H1 (cell line): ENCODE results near the gene ZNF33A. TPM values are rescaled to one million over a fixed set of nuclear protein-coding genes. Genes with fewer than 3 reads are reported as not detected.
"Not testable (repeated sequence)": the region's sequence is repeated elsewhere in the genome, so short reads cannot be mapped to it uniquely, and the experiment has no call there.

Source experiments
- CTCF ChIA-PET: fragments of 300-600 bp; sonication (Branson Sonifier 250); formaldehyde crosslinking; loops from one replicate; lab custom pipeline; 2021; ENCODE audit not compliant: partially characterized antibody; lab: Charles Lee
- POLR2A ChIA-PET: fragments of 300-600 bp; sonication (Branson Sonifier 250); formaldehyde crosslinking; loops from one replicate; lab custom pipeline; 2021; ENCODE audit warnings: inconsistent platforms; ENCODE audit not compliant: partially characterized antibody; lab: Charles Lee
- DNase-seq, 2 experiments: peaks; one replicate each; pipeline versions ENCODE4 v3.0.0 to v3.0.0-alpha.2; 2010 to 2022; ENCODE audit warnings: low spot score in 2 of 2, low read depth in 1 of 2, mixed read lengths in 1 of 2
- FAIRE-seq: peaks from 2 replicates; lab custom pipeline; 2011; peaks lifted over from hg19 to GRCh38; lab: Jason Lieb, UNC
- H2AFZ ChIP-seq: 2 replicates; pipeline ENCODE4 v1.8.1; 2012; ENCODE audit warnings: low read length, inconsistent platforms
- H2AK5ac ChIP-seq: 2 replicates; pipeline ENCODE4 v1.6.1; 2013; ENCODE audit warnings: low read depth, low read length
- H2BK120ac ChIP-seq: replicated peaks from 2 replicates; pipeline ENCODE3; 2013; ENCODE audit warnings: low read depth, low read length, inconsistent platforms
- H2BK12ac ChIP-seq: 2 replicates; pipeline ENCODE4 v1.6.1; 2013; ENCODE audit warnings: low read depth, low read length
- H2BK15ac ChIP-seq: 2 replicates; pipeline ENCODE4 v1.6.1; 2013; ENCODE audit warnings: low read length
- H2BK20ac ChIP-seq: 2 replicates; pipeline ENCODE4 v1.6.1; 2013; ENCODE audit warnings: low read length
- H2BK5ac ChIP-seq: 2 replicates; pipeline ENCODE4 v1.6.1; 2013; ENCODE audit warnings: low read depth, low read length
- H3K14ac ChIP-seq: 2 replicates; pipeline ENCODE4 v1.6.1; 2013; ENCODE audit warnings: inconsistent platforms; ENCODE audit not compliant: insufficient read length
- H3K18ac ChIP-seq: 2 replicates; pipeline ENCODE4 v1.6.1; 2013; ENCODE audit warnings: low read length; ENCODE audit errors: extremely low read depth
- H3K23ac ChIP-seq: 2 replicates; pipeline ENCODE4 v1.6.1; 2013; ENCODE audit warnings: inconsistent platforms; ENCODE audit not compliant: insufficient read length
- H3K23me2 ChIP-seq: 2 replicates; pipeline ENCODE4 v1.6.1; 2013; ENCODE audit warnings: low read depth, low read length
- H3K27ac ChIP-seq: 2 replicates; pipeline ENCODE4 v1.6.1; 2011; ENCODE audit warnings: low read depth, low read length, inconsistent platforms
- H3K27me3 ChIP-seq, 4 experiments: replicated peaks in 1 of 4; 1 replicate in 1 of 4; 2 replicates in 3 of 4; pipeline versions ENCODE4 v1.6.1 to v1.8.1; 2011 to 2013; ENCODE audit warnings: low read length in 3 of 4, mild to moderate bottlenecking in 3 of 4, inconsistent platforms in 2 of 4, mixed read lengths in 2 of 4, moderate library complexity in 1 of 4; ENCODE audit not compliant: control insufficient read depth in 3 of 4, insufficient read depth in 3 of 4; ENCODE audit errors: extremely low read depth in 1 of 4
- H3K36me3 ChIP-seq, 4 experiments: 2 replicates each; pipeline versions ENCODE4 v1.6.1 to v1.8.1; 2011 to 2013; ENCODE audit warnings: mild to moderate bottlenecking in 4 of 4, low read length in 3 of 4, moderate library complexity in 2 of 4, control low read depth in 1 of 4, inconsistent platforms in 1 of 4; ENCODE audit not compliant: insufficient read depth in 4 of 4, control insufficient read depth in 2 of 4
- H3K4ac ChIP-seq: replicated peaks from 2 replicates; pipeline ENCODE3; 2013; ENCODE audit warnings: low read length, low read depth, mixed read lengths, inconsistent platforms; ENCODE audit not compliant: insufficient read length
- H3K4me1 ChIP-seq, 4 experiments: replicated peaks in 1 of 4; 1 replicate in 1 of 4; 2 replicates in 3 of 4; pipeline versions ENCODE4 v1.6.1 to v1.8.1; 2011 to 2013; ENCODE audit warnings: low read length in 3 of 4, inconsistent platforms in 2 of 4, mixed read lengths in 1 of 4; ENCODE audit not compliant: insufficient read depth in 4 of 4, control insufficient read depth in 3 of 4
- H3K4me2 ChIP-seq, 2 experiments: 2 replicates each; pipeline versions ENCODE4 v1.6.1 to v1.8.1; 2011 to 2013; ENCODE audit warnings: low read depth in 2 of 2, low read length in 2 of 2, control low read depth in 1 of 2, inconsistent platforms in 1 of 2, mild to moderate bottlenecking in 1 of 2; ENCODE audit not compliant: insufficient read depth in 1 of 2
- H3K4me3 ChIP-seq, 4 experiments: fragments of 200-600, 300-600 bp in 1 of 4; sonication (generic), shearing (Covaris generic), sonication (Bioruptor Twin) in 1 of 4; 2 replicates each; pipeline versions ENCODE4 v1.5.1 to v1.8.1; 2011 to 2016; ENCODE audit warnings: low read length in 4 of 4, low read depth in 3 of 4, control low read depth in 2 of 4, inconsistent platforms in 2 of 4, mild to moderate bottlenecking in 2 of 4, mixed read lengths in 1 of 4, moderate library complexity in 1 of 4; ENCODE audit not compliant: insufficient read depth in 2 of 4; ENCODE audit errors: extremely low read depth in 1 of 4
- H3K56ac ChIP-seq: replicated peaks from 2 replicates; pipeline ENCODE3; 2013; ENCODE audit warnings: low read depth, mild to moderate bottlenecking, mixed read lengths, low read length, inconsistent platforms; ENCODE audit not compliant: insufficient read length
- H3K79me1 ChIP-seq: 2 replicates; pipeline ENCODE4 v1.6.1; 2013; ENCODE audit warnings: low read depth, low read length, control low read depth
- H3K79me2 ChIP-seq, 2 experiments: 2 replicates each; pipeline versions ENCODE4 v1.6.1 to v1.8.1; 2012 to 2013; ENCODE audit warnings: low read length in 2 of 2, mild to moderate bottlenecking in 2 of 2, inconsistent platforms in 1 of 2; ENCODE audit not compliant: insufficient read depth in 2 of 2, control insufficient read depth in 1 of 2
- H3K9ac ChIP-seq, 4 experiments: replicated peaks in 1 of 4; 1 replicate in 1 of 4; 2 replicates in 3 of 4; pipeline versions ENCODE4 v1.6.1 to v1.8.1; 2011 to 2013; ENCODE audit warnings: low read depth in 3 of 4, low read length in 3 of 4, control low read depth in 2 of 4, mild to moderate bottlenecking in 2 of 4, moderate library complexity in 2 of 4, inconsistent platforms in 1 of 4; ENCODE audit errors: extremely low read depth in 1 of 4
- H3K9me3 ChIP-seq, 2 experiments: 2 replicates each; pipeline versions ENCODE4 v1.6.1 to v1.8.1; 2012 to 2013; ENCODE audit warnings: mild to moderate bottlenecking in 2 of 2, moderate library complexity in 2 of 2, control low read depth in 1 of 2, inconsistent platforms in 1 of 2, low read depth in 1 of 2, low read length in 1 of 2, mixed read lengths in 1 of 2; ENCODE audit not compliant: insufficient read depth in 2 of 2
- H4K20me1 ChIP-seq, 2 experiments: replicated peaks in 1 of 2; 2 replicates each; pipeline versions ENCODE3 to v1.8.1; 2011 to 2013; ENCODE audit warnings: inconsistent platforms in 2 of 2, low read length in 2 of 2, mild to moderate bottlenecking in 1 of 2; ENCODE audit not compliant: insufficient read depth in 2 of 2, control insufficient read depth in 1 of 2
- H4K5ac ChIP-seq: 2 replicates; pipeline ENCODE4 v1.6.1; 2013; ENCODE audit warnings: low read length, low read depth, mixed read lengths, inconsistent platforms; ENCODE audit not compliant: insufficient read length
- H4K8ac ChIP-seq: 2 replicates; pipeline ENCODE4 v1.8.0; 2013; ENCODE audit warnings: mild to moderate bottlenecking, moderate library complexity, low read length, inconsistent platforms; ENCODE audit not compliant: insufficient read depth; ENCODE audit errors: extremely low read depth
- H4K91ac ChIP-seq: replicated peaks from 2 replicates; pipeline ENCODE3; 2013; ENCODE audit warnings: low read length, mixed read lengths, inconsistent platforms; ENCODE audit not compliant: insufficient read length
- WGBS, 2 experiments: shearing (Covaris generic) in 1 of 2; methylation state at CpG; one replicate each; pipeline versions ENCODE4 v1.1.6 to v1.1.7; 2013 to 2015; ENCODE audit warnings: low lambda C conversion rate in 2 of 2, mixed read lengths in 2 of 2, inconsistent platforms in 1 of 2, low coverage in 1 of 2, missing lambda C conversion rate in 1 of 2; ENCODE audit not compliant: insufficient replicate concordance in 2 of 2, insufficient coverage in 1 of 2, insufficient read length in 1 of 2; ENCODE audit errors: extremely low coverage in 1 of 2, missing lambda C conversion rate in 1 of 2; 5-methylcytosine and 5-hydroxymethylcytosine counted together
- polyA plus RNA-seq, 7 experiments: library from polyadenylated mRNA; depleted of rRNA in 3 of 7; stranded (reverse) in 5 of 7; unstranded in 2 of 7; fragments of >200 nt in 5 of 7; fragments of 200-250 nt in 2 of 7; gene quantifications; 1 replicate in 5 of 7; 2 replicates in 1 of 7; 4 replicates in 1 of 7; pipeline versions ENCODE4 v1.2.1 to v1.2.3, GENCODE V29; 2011 to 2013; ENCODE audit warnings: missing spikeins in 2 of 7, mixed read lengths in 2 of 7
- total RNA-seq: library from RNA; stranded (reverse); fragmentation: NEBNext Ultra II Directional; extraction: Animal tissue kit (Norgen Biotek cat#: 25700); gene quantifications from 2 replicates; pipeline ENCODE4 v1.2.1, GENCODE V29; 2021

ZNF33A gene
- total and polyA plus RNA-seq, 2 of the 8 experiments (the other 6 are each of a cell fraction or from before 2014, with no cell fraction given) = 6.0 to 48.3 TPM

GRCh38 chr10:38019124-38019523 lies 8.6 kb downstream of the ZNF33A start:
- H3K27me3 ChIP-seq, H3K79me1 ChIP-seq, H4K20me1 ChIP-seq, H2BK120ac ChIP-seq, H3K4ac ChIP-seq, H3K27ac ChIP-seq, H3K56ac ChIP-seq, H3K14ac ChIP-seq, H3K18ac ChIP-seq, H4K5ac ChIP-seq, H3K23me2 ChIP-seq, H2AK5ac ChIP-seq, H4K91ac ChIP-seq, DNase-seq, H2BK20ac ChIP-seq, POLR2A ChIA-PET, H2BK15ac ChIP-seq, H2BK12ac ChIP-seq, H3K9me3 ChIP-seq, H3K23ac ChIP-seq, H3K4me2 ChIP-seq, FAIRE-seq, H4K8ac ChIP-seq, H3K9ac ChIP-seq, H3K79me2 ChIP-seq, H3K4me3 ChIP-seq, H2AFZ ChIP-seq, H3K4me1 ChIP-seq, H2BK5ac ChIP-seq: not testable (repeated sequence)
- WGBS, 2 experiments = 62% methylated on average over 3 of the region's 4 CpGs; no CpG with 5 or more reads in 1 of the 2 experiments
- CTCF ChIA-PET = interaction anchor here (1.0 kb wide), 1 partner anchor 8 kb away, joined by 3 read pairs; no protein-coding TSS in a partner anchor
- peaks cover 2 to 47% (median 18%) of the 10 kb centered on the region in 4 experiments; a peak in 6 of 8 replicates for H3K36me3 ChIP-seq
